ENCODE measurements around the gene CCL23.
"Not testable (repeated sequence)": the region's sequence is repeated elsewhere in the genome, so short reads cannot be mapped to it uniquely, and the experiment has no call there.

The CCL23 gene

GRCh38 chr17:36017799-36018198, at the start of gene CCL23:
TSS of gene CCL23 (minus strand) at chr17:36017972. CDS start at chr17:36017897, 75 bp downstream.
- DNase-seq (ENCODE audit: low read depth in 2 of 2): no peak

DNA sequence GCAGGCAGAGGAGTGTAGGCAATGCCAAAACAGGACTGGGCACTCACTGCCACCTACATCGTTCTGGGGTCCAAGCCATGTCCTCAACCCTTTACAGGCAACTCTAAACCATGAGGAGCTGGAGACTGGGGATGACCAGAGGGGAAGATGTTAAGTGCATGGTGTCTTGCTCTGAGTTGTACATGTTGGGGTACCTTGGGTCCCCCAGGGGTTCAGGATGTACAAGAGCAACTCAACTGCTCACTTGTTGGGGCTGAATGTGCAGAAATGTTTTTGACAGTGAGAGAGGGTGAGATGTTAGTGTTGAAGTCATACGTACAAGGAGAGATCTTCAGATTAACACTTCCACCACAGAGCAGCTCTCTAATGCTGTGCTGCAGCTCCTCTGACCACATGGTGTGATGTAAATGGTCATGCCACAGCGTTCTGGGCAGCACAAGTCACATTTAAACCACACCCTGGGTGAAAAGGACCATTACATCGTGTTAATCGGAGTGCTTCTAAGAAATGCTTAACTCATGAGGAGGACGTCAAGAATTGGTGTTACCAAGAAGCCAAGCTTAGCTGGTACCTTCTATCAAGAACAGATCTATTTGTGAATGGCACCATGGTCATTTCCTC, 48.7 kb upstream of the CCL23 start:
- no peak for DNase-seq (ENCODE audit: low read depth in 2 of 2)

GRCh38 chr17:36063786-36064541, 46.2 kb upstream of the CCL23 start, which contains the start of gene CCL18:
TSS of gene CCL18 (plus strand) at chr17:36064272. CDS start at chr17:36064343, 71 bp downstream.
- DNase-seq (ENCODE audit: low read depth in 2 of 2): no peak

DNA sequence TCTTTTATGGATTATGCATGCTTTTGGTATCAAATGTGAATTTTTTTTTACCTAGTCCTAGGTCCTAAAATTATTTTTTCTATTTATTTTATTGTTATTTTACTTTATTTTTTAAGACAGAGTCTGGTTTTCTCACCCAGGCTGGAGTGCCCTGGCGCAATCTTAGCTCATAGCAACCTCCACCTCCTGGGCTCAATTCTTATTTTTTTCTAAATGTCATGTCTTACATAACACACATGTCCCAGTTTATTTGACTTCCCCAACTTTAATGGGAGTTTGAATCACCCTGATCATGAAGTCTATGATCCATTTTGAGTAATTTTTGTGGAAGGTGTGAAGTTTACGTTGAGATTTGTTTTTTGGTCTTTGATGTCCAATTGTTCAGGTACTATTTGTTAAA, 43.0 kb upstream of the CCL23 start:
- no peak for DNase-seq (ENCODE audit: low read depth in 2 of 2)

- DNase-seq (ENCODE audit: low read depth in 2 of 2): no peak
Measured at GRCh38 chr17:36059406-36059805, 41.6 kb upstream of the CCL23 start.

DNA sequence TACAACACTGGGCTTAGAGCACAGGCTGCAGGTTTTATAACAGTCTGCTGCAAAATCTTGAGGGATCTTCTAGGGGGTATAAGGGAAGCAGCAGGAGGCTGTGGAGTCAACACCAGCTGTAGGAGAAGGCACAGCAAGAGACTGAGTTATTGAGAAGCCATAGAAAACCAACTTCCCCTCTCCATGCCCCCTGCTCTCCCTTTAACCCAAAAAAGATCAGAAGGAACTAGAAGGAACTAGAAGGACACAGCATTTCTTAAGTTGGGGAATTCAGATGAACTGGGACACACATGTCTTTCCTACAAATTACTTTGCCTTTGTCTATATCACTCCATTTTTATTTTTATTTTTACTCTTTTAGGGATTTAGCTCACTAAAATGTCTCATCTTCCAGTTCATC, 40.1 kb upstream of the CCL23 start:
- no peak for DNase-seq (ENCODE audit: low read depth in 2 of 2)

DNA sequence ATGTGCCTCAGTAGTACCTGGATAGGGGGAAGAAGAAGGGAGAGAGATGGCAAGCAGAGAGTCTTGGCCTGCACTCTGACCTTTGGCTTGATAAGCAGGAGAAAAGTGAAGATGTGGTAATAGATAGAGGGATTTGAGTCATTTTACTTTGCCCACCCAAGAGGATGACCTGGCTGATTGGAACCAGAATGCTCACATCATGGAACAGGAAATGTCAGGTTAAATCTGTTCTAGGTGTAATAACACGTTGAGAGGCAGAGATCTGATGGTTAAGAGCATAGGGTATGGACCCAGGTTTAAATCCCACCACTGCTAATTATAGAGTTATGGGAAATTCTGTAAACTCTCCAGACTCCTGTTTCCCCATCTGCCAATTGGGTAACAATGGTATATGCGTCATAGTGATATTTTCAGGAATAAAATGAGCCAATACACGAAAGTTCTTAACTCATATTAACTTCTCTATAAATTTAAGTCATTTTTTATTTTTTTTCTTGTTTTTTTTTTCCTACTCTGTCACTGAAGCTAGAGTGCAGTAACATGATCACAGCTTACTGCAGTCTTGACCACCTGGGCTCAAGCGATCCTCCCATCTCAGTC, 38.2 kb upstream of the CCL23 start:
- no peak for DNase-seq (ENCODE audit: low read depth in 2 of 2)

DNA sequence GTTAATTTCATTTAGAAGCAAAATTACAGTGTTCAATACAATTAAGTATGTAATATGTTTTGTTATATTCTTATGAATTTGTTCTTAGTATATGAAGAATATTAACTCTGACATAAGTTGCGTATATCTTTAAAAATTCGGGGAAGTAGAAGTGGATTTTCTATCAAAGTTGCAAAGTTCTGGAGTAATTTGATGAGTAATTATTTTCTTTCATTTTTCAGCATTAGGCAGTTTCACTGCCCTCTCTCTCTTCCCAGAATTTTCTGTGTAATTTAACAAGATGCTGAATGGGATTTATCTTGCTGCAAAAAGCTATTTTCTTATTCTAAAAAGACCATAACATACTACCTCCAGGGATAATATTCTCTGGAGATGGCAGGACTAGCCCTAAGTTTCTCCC, 37.4 kb upstream of the CCL23 start:
- no peak for DNase-seq (ENCODE audit: low read depth in 2 of 2)

GRCh38 chr17:36049643-36050042, 31.9 kb upstream of the CCL23 start:
- no peak for DNase-seq (ENCODE audit: low read depth in 2 of 2)

GRCh38 chr17:36048066-36048465, 30.3 kb upstream of the CCL23 start:
- no peak for DNase-seq (ENCODE audit: low read depth in 2 of 2)

- DNase-seq (ENCODE audit: low read depth in 2 of 2): no peak
Measured at GRCh38 chr17:36036235-36036634, 18.5 kb upstream of the CCL23 start.

GRCh38 chr17:36034127-36034526, 16.4 kb upstream of the CCL23 start:
- no peak for DNase-seq (ENCODE audit: low read depth in 2 of 2)

DNA sequence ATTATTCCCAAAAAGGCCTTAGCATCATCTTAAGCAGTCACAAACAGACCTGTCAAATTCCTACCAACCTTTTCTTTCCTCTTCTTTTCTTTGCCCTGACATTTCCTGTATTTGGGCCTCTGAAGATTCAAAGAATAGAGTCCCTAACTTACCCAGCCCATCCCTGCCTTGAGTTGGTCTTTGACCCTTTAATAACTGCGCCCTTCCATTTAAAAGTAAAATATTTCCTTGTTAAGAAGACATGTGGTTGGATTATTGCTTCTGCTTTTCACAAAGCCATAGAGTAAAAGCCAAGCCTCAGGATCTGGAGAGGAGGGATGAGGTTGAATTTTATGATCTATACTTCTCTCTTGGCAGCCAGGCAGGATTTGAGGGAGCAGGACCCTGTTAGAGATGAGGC, 13.2 kb upstream of the CCL23 start:
- DNase-seq (ENCODE audit: low read depth in 2 of 2): no peak

DNA sequence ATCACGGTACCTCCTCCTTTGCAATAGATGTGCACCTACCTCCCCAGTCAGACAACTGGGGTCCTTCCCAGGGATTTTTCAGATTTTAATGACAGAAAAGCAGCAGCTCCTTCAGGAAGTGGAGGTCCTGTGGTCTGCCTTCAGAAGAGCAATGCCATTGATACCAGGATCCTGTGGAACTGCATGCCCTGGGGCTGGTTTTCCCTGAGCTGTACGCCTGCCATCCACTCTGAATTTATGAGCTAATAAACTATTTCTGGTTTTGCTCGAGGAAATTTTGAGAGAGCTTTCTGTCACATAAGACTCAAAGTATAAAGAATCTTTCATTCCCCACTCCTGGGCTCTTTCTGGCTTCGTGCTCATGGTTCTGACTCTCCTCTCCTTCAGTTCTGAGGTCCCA, 10.0 kb upstream of the CCL23 start:
- no peak for DNase-seq (ENCODE audit: low read depth in 2 of 2)

- DNase-seq (ENCODE audit: low read depth in 2 of 2): no peak
Measured at GRCh38 chr17:36024106-36024869, 6.5 kb upstream of the CCL23 start.

- DNase-seq (ENCODE audit: low read depth in 2 of 2): no peak
Measured at GRCh38 chr17:36019423-36019822, 1.7 kb upstream of the CCL23 start.

GRCh38 chr17:36016555-36016954, 1.2 kb downstream of the CCL23 start:
- DNase-seq (ENCODE audit: low read depth in 2 of 2): no peak

DNA sequence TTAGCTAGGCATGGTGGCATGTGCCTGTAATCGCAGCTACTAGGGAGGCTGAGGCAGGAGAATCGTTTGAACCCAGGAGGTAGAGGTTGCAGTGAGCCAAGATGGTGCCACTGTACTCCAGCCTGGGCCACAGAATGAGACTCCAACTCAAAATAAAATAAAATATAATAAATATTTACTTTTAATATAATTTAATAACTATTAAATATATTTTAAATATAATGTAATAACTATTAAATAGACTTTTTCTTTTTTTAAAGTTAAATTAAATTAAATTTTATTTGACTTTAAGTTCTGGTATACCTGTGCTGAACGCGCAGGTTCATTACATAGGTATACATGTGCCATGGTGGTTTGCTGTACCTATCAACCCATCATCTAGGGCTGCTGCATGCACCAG, 1.9 kb downstream of the CCL23 start:
- DNase-seq (ENCODE audit: low read depth in 2 of 2): not testable (repeated sequence)

DNA sequence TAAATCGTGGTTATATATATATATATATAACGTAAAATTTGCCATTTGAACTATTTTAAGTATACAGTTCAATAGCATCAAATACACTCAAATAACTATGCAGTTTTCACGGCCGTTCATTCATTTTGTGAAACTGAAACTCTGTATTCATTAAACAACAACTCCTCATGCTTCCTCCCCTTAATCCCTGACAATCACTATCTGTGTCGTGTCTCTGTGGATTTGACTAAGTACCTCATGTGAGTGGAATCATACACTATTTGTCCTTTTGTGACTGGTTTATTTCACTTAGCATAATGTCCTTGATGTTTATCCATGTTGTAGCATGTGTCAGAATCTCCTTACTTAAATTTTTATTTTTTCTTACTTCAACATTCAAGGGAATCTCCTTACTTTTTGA, 2.8 kb downstream of the CCL23 start:
- no peak for DNase-seq (ENCODE audit: low read depth in 2 of 2)

DNA sequence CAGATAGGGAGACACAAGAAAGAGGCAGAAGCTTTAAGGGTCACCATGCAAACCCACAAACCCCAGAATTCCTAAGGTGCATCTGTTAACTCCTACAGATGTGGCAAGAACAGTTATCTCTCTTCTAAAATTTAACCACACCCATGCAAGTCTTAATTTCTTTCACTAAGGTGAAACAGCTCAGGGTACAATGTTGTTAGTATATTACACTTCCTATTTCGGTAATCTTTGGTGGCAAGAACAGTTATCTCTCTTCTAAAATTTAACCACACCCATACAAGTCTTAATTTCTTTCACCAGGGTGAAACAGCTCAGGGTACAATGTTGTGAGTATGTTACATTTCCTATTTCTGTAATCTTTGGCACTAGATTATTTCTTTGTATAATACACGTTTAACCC, 6.6 kb downstream of the CCL23 start:
- DNase-seq (ENCODE audit: low read depth in 2 of 2): no peak

GRCh38 chr17:36008998-36009665, 8.6 kb downstream of the CCL23 start:
- DNase-seq (ENCODE audit: low read depth in 2 of 2): no peak

DNA sequence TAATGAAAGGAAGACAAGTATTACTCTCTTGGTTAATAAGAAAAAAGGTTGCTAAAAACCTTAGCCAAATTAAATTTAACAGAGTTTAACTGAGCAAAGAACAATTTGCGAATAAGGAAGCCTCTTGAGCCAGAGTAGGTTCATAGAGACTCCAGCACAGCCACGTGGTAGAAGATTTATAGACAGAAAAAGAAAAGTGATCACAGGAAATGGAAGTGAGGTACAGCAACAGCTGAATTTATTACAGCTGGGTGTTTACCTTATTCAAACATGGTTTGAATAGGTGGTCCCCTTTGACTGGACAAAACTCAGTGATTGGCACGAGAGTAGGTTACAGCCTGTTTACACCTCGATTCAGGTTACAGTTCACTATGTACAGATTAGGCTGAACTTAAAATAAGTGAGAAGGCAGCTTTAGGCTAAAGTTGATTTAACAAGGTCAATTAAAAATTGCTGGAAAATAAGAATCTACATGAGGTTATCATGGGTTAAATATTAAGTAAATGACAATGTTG, 13.1 kb downstream of the CCL23 start:
- no peak for DNase-seq (ENCODE audit: low read depth in 2 of 2)
